ENCODE measurements around the gene ACTN4. TPM values are rescaled to one million over a fixed set of nuclear protein-coding genes. Genes with fewer than 3 reads are reported as not detected.

Gene ACTN4
- total and polyA plus RNA-seq, 10 of the 15 experiments (the other 5 are each of a cell fraction or from before 2014, with no cell fraction given), result 2.4 to 293 (median 72.5) TPM

DNA sequence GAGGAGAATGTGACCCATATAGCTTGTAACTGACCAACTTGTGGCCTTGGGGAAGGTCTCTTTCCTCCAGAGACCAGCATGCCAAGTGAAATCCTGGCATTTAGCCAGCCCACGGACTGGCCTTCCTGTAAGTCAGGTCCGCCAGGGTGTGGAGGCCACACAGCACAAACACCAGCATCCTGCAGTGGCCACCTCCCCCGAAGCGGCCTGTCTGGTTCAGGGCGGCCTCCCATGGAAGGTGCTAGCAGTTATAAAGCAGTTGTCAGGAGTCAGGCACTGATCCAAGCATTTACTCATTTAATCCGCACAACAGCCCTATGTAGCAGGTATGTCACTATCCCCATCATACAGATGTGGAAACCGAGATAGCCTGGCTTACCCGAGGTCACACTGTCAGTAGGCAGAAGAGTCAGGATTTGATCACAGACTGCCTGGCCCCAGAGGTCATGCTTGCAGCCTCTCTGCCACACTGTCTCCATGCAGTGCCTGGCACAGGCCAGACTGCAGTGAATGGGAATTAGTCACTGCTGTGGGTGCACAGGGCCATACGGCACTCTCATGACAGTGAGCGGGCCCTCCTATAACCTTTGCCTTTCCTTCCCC, 60.2 kb downstream of the ACTN4 start:
- H4K20me1 ChIP-seq (ENCODE audit: control insufficient read depth, insufficient read depth), result no peaks in the 10 kb centered on the region
- WGBS (ENCODE audit: insufficient coverage, insufficient replicate concordance, low lambda C conversion rate, missing lambda C conversion rate), result 89% methylated on average over 10 of the region's 10 CpGs
- no peaks in the 10 kb centered on the region for H3K4me1 ChIP-seq (ENCODE audit: control insufficient read depth, insufficient read depth, low read length)
- H2AFZ ChIP-seq (ENCODE audit: control insufficient read depth, low read depth, low read length), result no peak overlapping the region
- TF ChIP-seq, protein P1, sequence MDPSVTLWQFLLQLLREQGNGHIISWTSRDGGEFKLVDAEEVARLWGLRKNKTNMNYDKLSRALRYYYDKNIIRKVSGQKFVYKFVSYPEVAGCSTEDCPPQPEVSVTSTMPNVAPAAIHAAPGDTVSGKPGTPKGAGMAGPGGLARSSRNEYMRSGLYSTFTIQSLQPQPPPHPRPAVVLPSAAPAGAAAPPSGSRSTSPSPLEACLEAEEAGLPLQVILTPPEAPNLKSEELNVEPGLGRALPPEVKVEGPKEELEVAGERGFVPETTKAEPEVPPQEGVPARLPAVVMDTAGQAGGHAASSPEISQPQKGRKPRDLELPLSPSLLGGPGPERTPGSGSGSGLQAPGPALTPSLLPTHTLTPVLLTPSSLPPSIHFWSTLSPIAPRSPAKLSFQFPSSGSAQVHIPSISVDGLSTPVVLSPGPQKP (IDR thresholded peaks at IDR 0.05; ENCODE audit: low read depth, low read length), result no peak
- TF ChIP-seq SMAD1 (IDR thresholded peaks at IDR 0.05; ENCODE audit: low read depth, partially characterized antibody), result no peak
- no peak for TF ChIP-seq CHD2 (IDR thresholded peaks at IDR 0.05; ENCODE audit: borderline replicate concordance, low read depth, low read length)
- TF ChIP-seq, protein P2, sequence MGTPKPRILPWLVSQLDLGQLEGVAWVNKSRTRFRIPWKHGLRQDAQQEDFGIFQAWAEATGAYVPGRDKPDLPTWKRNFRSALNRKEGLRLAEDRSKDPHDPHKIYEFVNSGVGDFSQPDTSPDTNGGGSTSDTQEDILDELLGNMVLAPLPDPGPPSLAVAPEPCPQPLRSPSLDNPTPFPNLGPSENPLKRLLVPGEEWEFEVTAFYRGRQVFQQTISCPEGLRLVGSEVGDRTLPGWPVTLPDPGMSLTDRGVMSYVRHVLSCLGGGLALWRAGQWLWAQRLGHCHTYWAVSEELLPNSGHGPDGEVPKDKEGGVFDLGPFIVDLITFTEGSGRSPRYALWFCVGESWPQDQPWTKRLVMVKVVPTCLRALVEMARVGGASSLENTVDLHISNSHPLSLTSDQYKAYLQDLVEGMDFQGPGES (IDR thresholded peaks at IDR 0.05), result no peak
- TF ChIP-seq ATF7 (IDR thresholded peaks at IDR 0.05; ENCODE audit: low read depth), result no peak
- no peak for TF ChIP-seq ZBTB33 (IDR thresholded peaks at IDR 0.05)
- TF ChIP-seq ZNF24 (IDR thresholded peaks at IDR 0.05), result no peak
- TF ChIP-seq SRF (IDR thresholded peaks at IDR 0.05; ENCODE audit: low read depth in 2 of 2, low read length in 2 of 2), result no peak
- no peak for TF ChIP-seq SKIL (IDR thresholded peaks at IDR 0.05; ENCODE audit: low read depth, poor library complexity, severe bottlenecking)
- no peak for TF ChIP-seq MXI1 (IDR thresholded peaks at IDR 0.05; ENCODE audit: low read depth, low read length)
- TF ChIP-seq USF2 (IDR thresholded peaks at IDR 0.05; ENCODE audit: borderline replicate concordance, low read depth, low read length), result no peak
- TF ChIP-seq CBFB (IDR thresholded peaks at IDR 0.05; ENCODE audit: low read depth), result no peak
- TF ChIP-seq, protein P3, sequence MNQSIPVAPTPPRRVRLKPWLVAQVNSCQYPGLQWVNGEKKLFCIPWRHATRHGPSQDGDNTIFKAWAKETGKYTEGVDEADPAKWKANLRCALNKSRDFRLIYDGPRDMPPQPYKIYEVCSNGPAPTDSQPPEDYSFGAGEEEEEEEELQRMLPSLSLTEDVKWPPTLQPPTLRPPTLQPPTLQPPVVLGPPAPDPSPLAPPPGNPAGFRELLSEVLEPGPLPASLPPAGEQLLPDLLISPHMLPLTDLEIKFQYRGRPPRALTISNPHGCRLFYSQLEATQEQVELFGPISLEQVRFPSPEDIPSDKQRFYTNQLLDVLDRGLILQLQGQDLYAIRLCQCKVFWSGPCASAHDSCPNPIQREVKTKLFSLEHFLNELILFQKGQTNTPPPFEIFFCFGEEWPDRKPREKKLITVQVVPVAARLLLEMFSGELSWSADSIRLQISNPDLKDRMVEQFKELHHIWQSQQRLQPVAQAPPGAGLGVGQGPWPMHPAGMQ (IDR thresholded peaks at IDR 0.05; ENCODE audit: borderline replicate concordance), result no peak
- TF ChIP-seq TARDBP (IDR thresholded peaks at IDR 0.05; ENCODE audit: borderline replicate concordance), result no peak
- no peak for DNase-seq (ENCODE audit: low read depth, low spot score)
- ATAC-seq, result no peak
- BruUV-seq (replicated peaks), result no TSS peak
- no peaks in the 10 kb centered on the region for H3K9me3 ChIP-seq (replicated peaks; ENCODE audit: control insufficient read depth, insufficient read depth, low read length)
- H3K27ac ChIP-seq (ENCODE audit: control insufficient read depth, insufficient read depth), result no peak overlapping the region
- POLR2A ChIA-PET, result no interaction called here
- no peaks in the 10 kb centered on the region for H3K79me2 ChIP-seq (ENCODE audit: control insufficient read depth, insufficient read depth, low read length)
- RAD21 ChIA-PET (ENCODE audit: unreplicated experiment), result no interaction called here
- H3K4me2 ChIP-seq (ENCODE audit: control insufficient read depth, insufficient read depth), result no peak overlapping the region
- intact Hi-C loops (cut with micrococcal nuclease; ENCODE audit: unreplicated experiment) (no loop called here), in situ Hi-C loops (cut with MboI) (no loop called here)
- H3K27me3 ChIP-seq (replicated peaks in 1 of 2; ENCODE audit: control insufficient read depth in 2 of 2, insufficient read depth in 2 of 2, low read length in 1 of 2), result no peaks in the 10 kb centered on the region
- peaks cover 32 to 59% of the 10 kb centered on the region in 2 experiments; a peak in 3 of 4 replicates for H3K36me3 ChIP-seq (ENCODE audit: control insufficient read depth in 2 of 2, insufficient read depth in 2 of 2, low read length in 1 of 2)
- no peak overlapping the region for H3K9ac ChIP-seq (ENCODE audit: control insufficient read depth, insufficient read depth, low read length)
- CTCF ChIA-PET, result no interaction called here
- SMC1A ChIA-PET (ENCODE audit: uncharacterized antibody, unreplicated experiment), result no interaction called here
- no peak for FAIRE-seq
- H3K4me3 ChIP-seq, result no peak overlapping the region

All from GM12878 (cell line).